K562 (cell line): Measurements from ENCODE around the gene ONECUT1. TPM values are rescaled to one million over a fixed set of nuclear protein-coding genes. Genes with fewer than 3 reads are reported as not detected.

Experiments
- ATAC-seq: fragments of 200-7000 bp; cut with Tn5 transposase; 3 replicates; pipeline ENCODE4 v1.9.1; 2020; ENCODE audit warnings: moderate library complexity
- BruUV-seq: library from RNA; stranded (reverse); fragments of 400-500 nt; replicated peaks from 2 replicates; lab custom pipeline; 2021; lab: Mats Ljungman, UMichigan
- CTCF ChIA-PET: fragments of 300-600 bp; formaldehyde crosslinking; extraction: SDS; loops from one replicate; lab custom pipeline; 2021; ENCODE audit warnings: low intra/inter-chr PET ratio; lab: Yijun Ruan, JAX
- POLR2A ChIA-PET: fragments of 300-600, 350-650 bp; sonication (Branson Sonifier 250); formaldehyde crosslinking; extraction: SDS; loops from one replicate; lab custom pipeline; 2021; ENCODE audit warnings: antibody characterized with exemption, inconsistent platforms; lab: Yijun Ruan, JAX
- DNase-seq, 4 experiments: peaks; one replicate each; pipeline versions ENCODE4 v3.0.0 to v3.0.0-alpha.2; 2011 to 2018; ENCODE audit warnings: low spot score in 3 of 4, mixed read lengths in 3 of 4; ENCODE audit errors: extremely low read depth in 1 of 4
- FAIRE-seq: peaks from 2 replicates; lab custom pipeline; 2011; peaks lifted over from hg19 to GRCh38; lab: Jason Lieb, UNC
- H2AFZ ChIP-seq: 2 replicates; pipeline ENCODE4 v1.6.0; 2011; ENCODE audit warnings: low read depth, low read length, control low read depth, inconsistent platforms
- H3K27ac ChIP-seq: fragments of 200-600 bp; 3 replicates; pipeline ENCODE4 v1.8.0; 2011; ENCODE audit warnings: low read depth, mild to moderate bottlenecking, control low read depth, inconsistent platforms, low read length, moderate library complexity, mixed read lengths; ENCODE audit errors: extremely low read depth
- H3K27me3 ChIP-seq, 2 experiments: fragments of 300-600 bp in 1 of 2; 2 replicates in 1 of 2; 3 replicates in 1 of 2; pipeline versions ENCODE4 v1.6.0 to v1.8.0; 2011; ENCODE audit warnings: inconsistent platforms in 2 of 2, low read length in 2 of 2, mild to moderate bottlenecking in 1 of 2, mixed read lengths in 1 of 2, moderate library complexity in 1 of 2; ENCODE audit not compliant: control insufficient read depth in 2 of 2, insufficient read depth in 2 of 2
- H3K36me3 ChIP-seq: fragments of 300-600 bp; 3 replicates; pipeline ENCODE4 v1.8.0; 2011; ENCODE audit warnings: mild to moderate bottlenecking, low read length, inconsistent platforms; ENCODE audit not compliant: control insufficient read depth, insufficient read depth
- H3K4me1 ChIP-seq, 2 experiments: fragments of 200-600 bp in 1 of 2; replicated peaks in 1 of 2; 2 replicates in 1 of 2; 3 replicates in 1 of 2; pipeline versions ENCODE4 v1.5.1 to v1.8.0; 2011; ENCODE audit warnings: inconsistent platforms in 2 of 2, low read length in 2 of 2, mild to moderate bottlenecking in 1 of 2, mixed read lengths in 1 of 2, moderate library complexity in 1 of 2; ENCODE audit not compliant: control insufficient read depth in 2 of 2, insufficient read depth in 2 of 2
- H3K4me2 ChIP-seq: 2 replicates; pipeline ENCODE4 v1.6.1; 2011; ENCODE audit warnings: low read length, control low read depth, inconsistent platforms, mixed read lengths; ENCODE audit not compliant: insufficient read depth
- H3K4me3 ChIP-seq: fragments of 200-600 bp; sonication (generic), shearing (Covaris generic); 2 replicates; pipeline ENCODE4 v1.5.1; 2016; ENCODE audit warnings: control low read depth, inconsistent platforms
- H3K79me2 ChIP-seq: fragments of 200-600 bp; 3 replicates; pipeline ENCODE4 v1.8.0; 2011; ENCODE audit warnings: low read length, inconsistent platforms; ENCODE audit not compliant: control insufficient read depth, insufficient read depth
- H3K9ac ChIP-seq, 2 experiments: 2 replicates each; pipeline versions ENCODE4 v1.6.0 to v1.6.1; 2011; ENCODE audit warnings: low read depth in 2 of 2, low read length in 2 of 2, control low read depth in 1 of 2, inconsistent platforms in 1 of 2, mild to moderate bottlenecking in 1 of 2, mixed read lengths in 1 of 2; ENCODE audit not compliant: insufficient read depth in 1 of 2
- H3K9me1 ChIP-seq: one replicate; pipeline ENCODE4 v1.6.0; 2011; ENCODE audit warnings: inconsistent platforms, mild to moderate bottlenecking, low read length, moderate library complexity; ENCODE audit not compliant: control insufficient read depth, insufficient read depth
- H3K9me3 ChIP-seq: replicated peaks from 2 replicates; pipeline ENCODE4 v1.5.1; 2011; ENCODE audit warnings: low read depth, low read length, inconsistent platforms; ENCODE audit not compliant: control insufficient read depth, insufficient read depth
- H4K20me1 ChIP-seq: replicated peaks from 2 replicates; pipeline ENCODE4 v1.6.1; 2011; ENCODE audit warnings: low read length, inconsistent platforms, mixed read lengths; ENCODE audit not compliant: control insufficient read depth, insufficient read depth
- ATF7 ChIP-seq: fragments of 450-650 bp; IDR thresholded peaks from 2 replicates; pipeline ENCODE4 v1.7.1; 2014; ENCODE audit warnings: mild to moderate bottlenecking, moderate library complexity
- BCL6 ChIP-seq: fragments of 250-450 bp; sonication (Bioruptor Pico); IDR thresholded peaks from 2 replicates; pipeline ENCODE4 v1.4.0; 2020
- BRCA1 ChIP-seq, 2 experiments: fragments of 450-650 bp in 1 of 2; sonication (generic) in 1 of 2; formaldehyde crosslinking in 1 of 2; IDR thresholded peaks; 2 replicates each; pipeline versions ENCODE4 v1.5.0 to v1.6.1; 2017 to 2020; ENCODE audit warnings: mild to moderate bottlenecking in 1 of 2, missing genetic modification reagents in 1 of 2
- CCNT2 ChIP-seq: IDR thresholded peaks from 2 replicates; pipeline ENCODE4 v1.6.1; 2011; ENCODE audit warnings: borderline replicate concordance, low read depth, mild to moderate bottlenecking, moderate library complexity, mixed read lengths, low read length; ENCODE audit not compliant: insufficient read length; ENCODE audit errors: extremely low read depth
- DIDO1 ChIP-seq: fragments of 450-650 bp; IDR thresholded peaks from 2 replicates; pipeline ENCODE4 v1.6.1; 2016; ENCODE audit warnings: low read depth, missing biosample characterization, missing genetic modification characterization
- DPF2 ChIP-seq: fragments of 450-650 bp; IDR thresholded peaks from 2 replicates; pipeline ENCODE4 v1.6.1; 2016
- FOS ChIP-seq: IDR thresholded peaks from 3 replicates; pipeline ENCODE4 v1.6.1; 2011; ENCODE audit not compliant: insufficient read length; ENCODE audit errors: extremely low read depth
- MTA2 ChIP-seq: fragments of 450-650 bp; IDR thresholded peaks from 2 replicates; pipeline ENCODE4 v1.6.1; 2016; ENCODE audit warnings: low read depth
- POLR3G ChIP-seq: IDR thresholded peaks from 2 replicates; pipeline ENCODE4 v1.6.1; 2011; ENCODE audit not compliant: insufficient read length, insufficient replicate concordance; ENCODE audit errors: extremely low read depth
- SAFB ChIP-seq: fragments of 200-400 bp; formaldehyde crosslinking; IDR thresholded peaks from 2 replicates; pipeline ENCODE4 v1.6.1; 2017; ENCODE audit warnings: low read depth, low read length, borderline replicate concordance
- TCF7L2 ChIP-seq: fragments of 150-350 bp; IDR thresholded peaks from 2 replicates; pipeline ENCODE4 v1.6.1; 2016; ENCODE audit warnings: low read depth, mild to moderate bottlenecking, low read length, moderate library complexity
- ZNF165 ChIP-seq: fragments of 250-450 bp; sonication (Bioruptor Pico); IDR thresholded peaks from 2 replicates; pipeline ENCODE4 v1.4.0; 2020; ENCODE audit warnings: borderline replicate concordance
- ZNF707 ChIP-seq: fragments of 250-450 bp; sonication (Bioruptor Pico); conservative IDR thresholded peaks from 2 replicates; pipeline ENCODE4 v1.8.0; 2022; ENCODE audit warnings: inconsistent platforms, mild to moderate bottlenecking, moderate library complexity
- WGBS: fragments of 100-300 bp; shearing (Covaris generic); methylation state at CpG from one replicate; pipeline ENCODE4 v1.1.6; 2016; ENCODE audit warnings: low coverage, mixed read lengths; ENCODE audit not compliant: insufficient coverage; ENCODE audit errors: missing lambda C conversion rate; 5-methylcytosine and 5-hydroxymethylcytosine counted together
- in situ Hi-C: fragments of 300-500 bp; cut with MboI; formaldehyde crosslinking; loops from 4 replicates; pipeline ENCODE4 v1.15.0; 2018; ENCODE audit warnings: inconsistent platforms, mixed read lengths
- intact Hi-C: fragments of 100-400 bp; cut with micrococcal nuclease; formaldehyde crosslinking; loops from 2 replicates; pipeline ENCODE4 v1.14.2; 2022
- polyA plus RNA-seq, 8 experiments: library from polyadenylated mRNA; depleted of rRNA in 4 of 8; stranded (reverse) in 5 of 8; unstranded in 3 of 8; fragments of >200 nt; fragmentation: Nextera tagmentation in 2 of 8; fragmentation: Illumina TruSeq in 1 of 8; extraction: Ambion mirVana in 2 of 8; extraction: Trizol in 1 of 8; gene quantifications; 2 replicates each; pipeline versions ENCODE4 v1.2.1 to v1.2.3, GENCODE V29; 2011 to 2014; ENCODE audit warnings: inconsistent platforms in 1 of 8, missing spikeins in 1 of 8
- total RNA-seq, 7 experiments: library from RNA; depleted of rRNA in 6 of 7; stranded (reverse); fragments of >200 nt in 6 of 7; fragmentation: Illumina TruSeq in 2 of 7; extraction: Trizol in 2 of 7; gene quantifications; 2 replicates each; pipeline versions ENCODE4 v1.2.1 to v1.2.3, GENCODE V29; 2011 to 2021; ENCODE audit warnings: low replicate concordance in 1 of 7
- TF ChIP-seq, protein P1 (sequence below), 2 experiments: fragments of 450-650 bp in 1 of 2; sonication (generic) in 1 of 2; formaldehyde crosslinking in 1 of 2; IDR thresholded peaks in 1 of 2; conservative IDR thresholded peaks in 1 of 2; 2 replicates each; pipeline versions ENCODE4 v1.6.1 to v1.8.1; 2016 to 2023; ENCODE audit warnings: mild to moderate bottlenecking in 2 of 2, moderate library complexity in 2 of 2, inconsistent platforms in 1 of 2, missing genetic modification reagents in 1 of 2
- TF ChIP-seq, protein P2 (sequence below): sonication (generic); formaldehyde crosslinking; IDR thresholded peaks from 2 replicates; pipeline ENCODE4 v1.8.0; 2023; ENCODE audit warnings: mild to moderate bottlenecking, missing genetic modification reagents

ONECUT1 gene
- total and polyA plus RNA-seq, 9 of the 15 experiments (the other 6 are each of a cell fraction or from before 2014, with no cell fraction given) = not detected

DNA sequence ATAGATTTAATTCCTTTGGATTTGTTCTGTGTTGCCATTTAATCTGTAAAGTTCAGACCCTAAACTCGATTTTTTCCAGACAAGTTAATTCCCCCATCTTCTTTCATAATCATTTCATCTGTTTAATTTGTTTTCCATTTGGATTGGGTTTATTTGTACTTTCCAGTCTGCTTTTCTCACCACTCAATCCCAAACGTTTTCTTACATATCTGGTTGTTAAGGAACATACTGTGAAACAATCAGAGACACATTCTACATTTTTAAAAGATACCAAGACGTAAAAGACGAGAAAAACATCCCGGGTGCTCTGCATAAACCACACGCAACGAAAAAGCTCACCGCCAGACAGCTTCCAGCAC is 13.0 kb upstream of the ONECUT1 start:
- ChIA-PET CTCF (no interaction called here), POLR2A (no interaction called here)
- Histone ChIP-seq H3K27me3 (peaks cover 30 to 58% of the 10 kb centered on the region in 2 experiments; a peak in 3 of 5 replicates), H3K4me2 (no peak overlapping the region), H3K9ac (no peak overlapping the region), H3K9me1 (no peaks in the 10 kb centered on the region), H3K9me3 (no peaks in the 10 kb centered on the region), H2AFZ (no peak overlapping the region), H3K79me2 (no peaks in the 10 kb centered on the region), H3K27ac (no peak overlapping the region), H3K4me3 (no peak overlapping the region), H3K36me3 (no peaks in the 10 kb centered on the region), H4K20me1 (no peaks in the 10 kb centered on the region), H3K4me1 (peaks cover 0 to 17% of the 10 kb centered on the region in 2 experiments; a peak in 1 of 5 replicates)
- ATAC-seq (no peak), DNase-seq (no peak), FAIRE-seq (no peak)
- BruUV-seq = no TSS peak
- 3% methylated on average over 8 of the region's 8 CpGs for WGBS
- TF ChIP-seq ATF7 = no peak
- no peak for TF ChIP-seq DIDO1 (tag)
- TF ChIP-seq BRCA1 (IDR thresholded peaks at IDR 0.05) = no peak
- no peak for TF ChIP-seq BRCA1 (CRISPR knock-in tag; IDR thresholded peaks at IDR 0.05)
- TF ChIP-seq BCL6 = no peak
- TF ChIP-seq SAFB = no peak
- TF ChIP-seq CCNT2 = no peak
- TF ChIP-seq MTA2 = no peak
- no peak for TF ChIP-seq FOS
- TF ChIP-seq, protein P1, sequence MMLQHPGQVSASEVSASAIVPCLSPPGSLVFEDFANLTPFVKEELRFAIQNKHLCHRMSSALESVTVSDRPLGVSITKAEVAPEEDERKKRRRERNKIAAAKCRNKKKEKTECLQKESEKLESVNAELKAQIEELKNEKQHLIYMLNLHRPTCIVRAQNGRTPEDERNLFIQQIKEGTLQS (IDR thresholded peaks at IDR 0.05) = no peak
- TF ChIP-seq, protein P1 (CRISPR knock-in tag; conservative IDR thresholded peaks at IDR 0.05) = no peak
- no peak for TF ChIP-seq TCF7L2
- no peak for TF ChIP-seq ZNF707 (CRISPR knock-in tag)
- TF ChIP-seq ZNF165 (CRISPR knock-in tag) = no peak
- no peak for TF ChIP-seq POLR3G
- no peak for TF ChIP-seq DPF2
- TF ChIP-seq, protein P2, sequence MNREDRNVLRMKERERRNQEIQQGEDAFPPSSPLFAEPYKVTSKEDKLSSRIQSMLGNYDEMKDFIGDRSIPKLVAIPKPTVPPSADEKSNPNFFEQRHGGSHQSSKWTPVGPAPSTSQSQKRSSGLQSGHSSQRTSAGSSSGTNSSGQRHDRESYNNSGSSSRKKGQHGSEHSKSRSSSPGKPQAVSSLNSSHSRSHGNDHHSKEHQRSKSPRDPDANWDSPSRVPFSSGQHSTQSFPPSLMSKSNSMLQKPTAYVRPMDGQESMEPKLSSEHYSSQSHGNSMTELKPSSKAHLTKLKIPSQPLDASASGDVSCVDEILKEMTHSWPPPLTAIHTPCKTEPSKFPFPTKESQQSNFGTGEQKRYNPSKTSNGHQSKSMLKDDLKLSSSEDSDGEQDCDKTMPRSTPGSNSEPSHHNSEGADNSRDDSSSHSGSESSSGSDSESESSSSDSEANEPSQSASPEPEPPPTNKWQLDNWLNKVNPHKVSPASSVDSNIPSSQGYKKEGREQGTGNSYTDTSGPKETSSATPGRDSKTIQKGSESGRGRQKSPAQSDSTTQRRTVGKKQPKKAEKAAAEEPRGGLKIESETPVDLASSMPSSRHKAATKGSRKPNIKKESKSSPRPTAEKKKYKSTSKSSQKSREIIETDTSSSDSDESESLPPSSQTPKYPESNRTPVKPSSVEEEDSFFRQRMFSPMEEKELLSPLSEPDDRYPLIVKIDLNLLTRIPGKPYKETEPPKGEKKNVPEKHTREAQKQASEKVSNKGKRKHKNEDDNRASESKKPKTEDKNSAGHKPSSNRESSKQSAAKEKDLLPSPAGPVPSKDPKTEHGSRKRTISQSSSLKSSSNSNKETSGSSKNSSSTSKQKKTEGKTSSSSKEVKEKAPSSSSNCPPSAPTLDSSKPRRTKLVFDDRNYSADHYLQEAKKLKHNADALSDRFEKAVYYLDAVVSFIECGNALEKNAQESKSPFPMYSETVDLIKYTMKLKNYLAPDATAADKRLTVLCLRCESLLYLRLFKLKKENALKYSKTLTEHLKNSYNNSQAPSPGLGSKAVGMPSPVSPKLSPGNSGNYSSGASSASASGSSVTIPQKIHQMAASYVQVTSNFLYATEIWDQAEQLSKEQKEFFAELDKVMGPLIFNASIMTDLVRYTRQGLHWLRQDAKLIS (CRISPR knock-in tag) = no peak
- intact Hi-C loops = no loop called here
- in situ Hi-C loops = no loop called here
